Astrocyte of the cerebellum (primary cell): Measurements from ENCODE around the gene ANO6.
A peak's percentile ranks its signal among the peaks of the same experiment; 100 is the strongest.

ENCODE experiments used
- DNase-seq: peaks from one replicate; pipeline ENCODE4 v3.0.0-alpha.2; 2011; ENCODE audit warnings: low read depth
- H3K4me3 ChIP-seq: 2 replicates; pipeline ENCODE4 v1.5.1; 2011; ENCODE audit warnings: mild to moderate bottlenecking, low read depth, low read length, moderate library complexity
- CTCF ChIP-seq: IDR thresholded peaks from 2 replicates; pipeline ENCODE4 v1.5.1; 2012; ENCODE audit warnings: low read length, low read depth, moderate library complexity, mild to moderate bottlenecking; ENCODE audit errors: missing control alignments
- in situ Hi-C: cut with HindIII; loops from 2 replicates; pipeline ENCODE4 v1.10.0; 2017; ENCODE audit warnings: low sequenced_read_pairs

Gene ANO6

GRCh38 chr12:45223868-45224267 is 8.0 kb downstream of the ANO6 start:
- TF ChIP-seq CTCF: no peak
- DNase-seq: no peak
- in situ Hi-C loops: no loop called here

GRCh38 chr12:45224311-45224710 is 8.4 kb downstream of the ANO6 start:
- no peak for TF ChIP-seq CTCF
- no peak overlapping the region for H3K4me3 ChIP-seq
- in situ Hi-C loops: no loop called here
- DNase-seq: no peak

More at GRCh38 chr12:45223868-45224267, 8.0 kb downstream of the ANO6 start:
- H3K4me3 ChIP-seq: no peak overlapping the region

GRCh38 chr12:45226021-45226420 is 10.1 kb downstream of the ANO6 start:
- DNase-seq: no peak
- in situ Hi-C loops: no loop called here
- no peak overlapping the region for H3K4me3 ChIP-seq
- no peak for TF ChIP-seq CTCF

GRCh38 chr12:45227316-45228067 is 11.6 kb downstream of the ANO6 start:
- in situ Hi-C loops: no loop called here
- DNase-seq: no peak
- no peak for TF ChIP-seq CTCF
- no peak overlapping the region for H3K4me3 ChIP-seq

GRCh38 chr12:45231515-45232145 is 15.7 kb downstream of the ANO6 start:
- DNase-seq: peak; percentile 57
- TF ChIP-seq CTCF: no peak
- in situ Hi-C loops: no loop called here
- no peak overlapping the region for H3K4me3 ChIP-seq

GRCh38 chr12:45232146-45232755 is 16.4 kb downstream of the ANO6 start:
- TF ChIP-seq CTCF: no peak
- no peak for DNase-seq
- no peak overlapping the region for H3K4me3 ChIP-seq
- in situ Hi-C loops: no loop called here
